Right lobe of liver (tissue), 4 donors: ENCODE measurements around the gene DAPK2.

Experiments used
- CTCF ChIP-seq, 4 donors: fragments of 200-600 bp in 3 of 4; fragments of 450-650 bp in 1 of 4; IDR thresholded peaks; one replicate each; pipeline versions ENCODE4 v1.5.1 to v1.8.0; 2016 to 2022; ENCODE audit warnings: antibody characterized with exemption in 4 of 4, mild to moderate bottlenecking in 2 of 4
- POLR2A ChIP-seq: fragments of 450-650 bp; IDR thresholded peaks from one replicate; pipeline ENCODE4 v1.6.1; 2017; ENCODE audit warnings: antibody characterized with exemption, mild to moderate bottlenecking
- donor health status: DM: no; HTN: no; CAD: no.
- donor health status: DM: no; HTN: no; CAD: no.
- donor health status: DM: no; HTN: yes; CAD: no.

DNA sequence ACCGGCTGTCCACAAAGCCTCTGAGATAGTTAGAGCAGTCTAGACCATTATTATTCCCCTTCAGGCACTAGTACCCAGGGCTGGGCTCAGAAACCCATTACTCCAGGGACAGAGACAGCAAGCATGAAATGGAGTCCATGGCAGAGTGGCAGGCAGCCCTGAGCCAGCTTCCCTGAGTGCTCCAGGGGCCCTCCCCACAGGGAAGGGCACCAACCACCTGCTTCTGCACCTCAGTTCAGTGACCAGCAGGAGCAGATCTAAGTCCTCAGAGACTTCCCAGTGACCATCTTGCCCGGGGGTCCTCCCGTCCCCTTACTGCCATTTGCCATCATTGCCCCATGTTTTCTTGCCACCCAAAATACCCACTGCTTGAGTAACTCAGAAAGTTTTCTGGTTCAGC lies 62.0 kb downstream of the DAPK2 start:
- TF ChIP-seq CTCF (IDR thresholded peaks at IDR 0.05), result no peak
- no peak for TF ChIP-seq POLR2A
